ENCODE results near the gene ANKS6. TPM values are rescaled to one million over a fixed set of nuclear protein-coding genes. Genes with fewer than 3 reads are reported as not detected.
A peak's percentile ranks its signal among the peaks of the same experiment; 100 is the strongest.

The ANKS6 gene
- total RNA-seq, 1 experiment from 2014 or later, result 39.2 TPM

GRCh38 chr9:98795970-98796363 is 388 bp downstream of the ANKS6 start:
- Histone ChIP-seq H3K36me3 (ENCODE audit: control insufficient read depth in 1 of 2, insufficient read depth in 2 of 2, low read length in 2 of 2) (no peaks in the 10 kb centered on the region), H3K4me3 (replicated peaks in 1 of 2; ENCODE audit: low read depth in 1 of 2, low read length in 2 of 2) (peak overlapping the region; percentile 73 to 82), H4K20me1 (ENCODE audit: insufficient read depth) (peaks cover 1% of the 10 kb centered on the region; the same call in 1 of the 2 replicates), H3K9ac (ENCODE audit: low read length) (peak overlapping the region; percentile 80), H3K4me1 (ENCODE audit: control insufficient read depth in 1 of 2, insufficient read depth in 2 of 2, low read length in 2 of 2) (peaks cover 10 to 43% of the 10 kb centered on the region in 2 experiments), H3K4me2 (ENCODE audit: low read length) (peak overlapping the region; percentile 95), H3K9me3 (ENCODE audit: control insufficient read depth in 1 of 2, insufficient read depth in 1 of 2, low read depth in 1 of 2, low read length in 2 of 2) (peaks cover 0 to 8% of the 10 kb centered on the region in 2 experiments; a peak in 1 of 4 replicates), H3K27me3 (ENCODE audit: insufficient read depth, low read length) (no peaks in the 10 kb centered on the region), H3K9me2 (ENCODE audit: insufficient read depth) (no peaks in the 10 kb centered on the region), H3K79me2 (ENCODE audit: insufficient read depth, low read length) (peaks cover 47% of the 10 kb centered on the region), H2AFZ (ENCODE audit: low read depth, low read length, poor library complexity, severe bottlenecking) (no peak overlapping the region), H3K27ac (ENCODE audit: low read depth, low read length) (peak overlapping the region; percentile 72)
- peak; percentile 91; the same call in 1 of the 2 replicates for TF ChIP-seq ZFX (IDR thresholded peaks at IDR 0.05)
- TF ChIP-seq, protein P1, sequence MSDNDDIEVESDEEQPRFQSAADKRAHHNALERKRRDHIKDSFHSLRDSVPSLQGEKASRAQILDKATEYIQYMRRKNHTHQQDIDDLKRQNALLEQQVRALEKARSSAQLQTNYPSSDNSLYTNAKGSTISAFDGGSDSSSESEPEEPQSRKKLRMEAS (IDR thresholded peaks at IDR 0.05), result no peak
- ChIA-PET RAD21 (ENCODE audit: low non-redundant PET in 1 of 2, low total read pairs in 2 of 2, uncharacterized antibody in 2 of 2, unreplicated experiment in 2 of 2) (no interaction called here), CTCF (interaction anchor here (1.4 kb wide), 1 partner anchor 21 kb away, joined by 7 read pairs; no protein-coding TSS in a partner anchor), POLR2A (no interaction called here)
- no TSS peak for BruUV-seq (replicated peaks)
- DNase-seq (ENCODE audit: low read depth, low spot score) (no peak), ATAC-seq (peak; percentile 58)
- intact Hi-C loops (cut with micrococcal nuclease), result no loop called here

GRCh38 chr9:98795295-98795955 is 930 bp downstream of the ANKS6 start:
- no peak for TF ChIP-seq SRF (IDR thresholded peaks at IDR 0.05; ENCODE audit: low read depth)
- no peak for TF ChIP-seq POLR2A (IDR thresholded peaks at IDR 0.05; ENCODE audit: borderline replicate concordance, extremely low read depth, insufficient read depth, insufficient read length)
- TF ChIP-seq POLR2AphosphoS5 (IDR thresholded peaks at IDR 0.05; ENCODE audit: low read depth, low read length), result no peak
- TF ChIP-seq, protein P1 (IDR thresholded peaks at IDR 0.05), result 0 out of 2 replicates have a peak, but pooled peaks have one; percentile 22
- TF ChIP-seq, protein P2, sequence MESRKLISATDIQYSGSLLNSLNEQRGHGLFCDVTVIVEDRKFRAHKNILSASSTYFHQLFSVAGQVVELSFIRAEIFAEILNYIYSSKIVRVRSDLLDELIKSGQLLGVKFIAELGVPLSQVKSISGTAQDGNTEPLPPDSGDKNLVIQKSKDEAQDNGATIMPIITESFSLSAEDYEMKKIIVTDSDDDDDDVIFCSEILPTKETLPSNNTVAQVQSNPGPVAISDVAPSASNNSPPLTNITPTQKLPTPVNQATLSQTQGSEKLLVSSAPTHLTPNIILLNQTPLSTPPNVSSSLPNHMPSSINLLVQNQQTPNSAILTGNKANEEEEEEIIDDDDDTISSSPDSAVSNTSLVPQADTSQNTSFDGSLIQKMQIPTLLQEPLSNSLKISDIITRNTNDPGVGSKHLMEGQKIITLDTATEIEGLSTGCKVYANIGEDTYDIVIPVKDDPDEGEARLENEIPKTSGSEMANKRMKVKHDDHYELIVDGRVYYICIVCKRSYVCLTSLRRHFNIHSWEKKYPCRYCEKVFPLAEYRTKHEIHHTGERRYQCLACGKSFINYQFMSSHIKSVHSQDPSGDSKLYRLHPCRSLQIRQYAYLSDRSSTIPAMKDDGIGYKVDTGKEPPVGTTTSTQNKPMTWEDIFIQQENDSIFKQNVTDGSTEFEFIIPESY (IDR thresholded peaks at IDR 0.05; ENCODE audit: extremely low read depth, insufficient replicate concordance, low read length), result no peak
- no peak for TF ChIP-seq ZNF274 (IDR thresholded peaks at IDR 0.05; ENCODE audit: low read depth, low read length)
- no peak for TF ChIP-seq ZFX (IDR thresholded peaks at IDR 0.05)
- CTCF ChIA-PET, result interaction anchor here (1.4 kb wide), 1 partner anchor 20 kb away, joined by 7 read pairs; no protein-coding TSS in a partner anchor
- DNase-seq (ENCODE audit: low read depth, low spot score), result no peak
- RAD21 ChIA-PET (ENCODE audit: low non-redundant PET in 1 of 2, low total read pairs in 2 of 2, uncharacterized antibody in 2 of 2, unreplicated experiment in 2 of 2), result no interaction called here
- intact Hi-C loops (cut with micrococcal nuclease), result no loop called here
- TSS peak; percentile 57 for BruUV-seq (replicated peaks)
- Histone ChIP-seq H3K27me3 (ENCODE audit: insufficient read depth, low read length) (no peaks in the 10 kb centered on the region), H3K4me2 (ENCODE audit: low read length) (peak overlapping the region; percentile 95), H3K4me3 (replicated peaks in 1 of 2; ENCODE audit: low read depth in 1 of 2, low read length in 2 of 2) (peak overlapping the region; percentile 73 to 82), H2AFZ (ENCODE audit: low read depth, low read length, poor library complexity, severe bottlenecking) (no peak overlapping the region), H3K27ac (ENCODE audit: low read depth, low read length) (peak overlapping the region; percentile 72), H4K20me1 (ENCODE audit: insufficient read depth) (peaks cover 7% of the 10 kb centered on the region; the same call in 1 of the 2 replicates), H3K9me2 (ENCODE audit: insufficient read depth) (no peaks in the 10 kb centered on the region), H3K79me2 (ENCODE audit: insufficient read depth, low read length) (peaks cover 52% of the 10 kb centered on the region), H3K36me3 (ENCODE audit: control insufficient read depth in 1 of 2, insufficient read depth in 2 of 2, low read length in 2 of 2) (peaks cover 0 to 3% of the 10 kb centered on the region in 2 experiments; a peak in 1 of 4 replicates), H3K9me3 (ENCODE audit: control insufficient read depth in 1 of 2, insufficient read depth in 1 of 2, low read depth in 1 of 2, low read length in 2 of 2) (peaks cover 0 to 8% of the 10 kb centered on the region in 2 experiments; a peak in 1 of 4 replicates), H3K9ac (ENCODE audit: low read length) (peak overlapping the region; percentile 80), H3K4me1 (ENCODE audit: control insufficient read depth in 1 of 2, insufficient read depth in 2 of 2, low read length in 2 of 2) (peaks cover 15 to 48% of the 10 kb centered on the region in 2 experiments)
- POLR2A ChIA-PET, result no interaction called here
- no peak for ATAC-seq

All from HCT116 (cell line).